K562 (cell line): Measurements from ENCODE around the gene MCFD2. TPM values are rescaled to one million over a fixed set of nuclear protein-coding genes. Genes with fewer than 3 reads are reported as not detected.

Experiments
- ARID2 ChIP-seq: fragments of 450-650 bp; IDR thresholded peaks from 2 replicates; pipeline ENCODE4 v1.6.1; 2017; ENCODE audit warnings: antibody characterized with exemption, mild to moderate bottlenecking
- C11orf30 ChIP-seq: fragments of 450-650 bp; IDR thresholded peaks from 2 replicates; pipeline ENCODE4 v1.6.1; 2016; ENCODE audit warnings: low read depth, mild to moderate bottlenecking
- CTBP1 ChIP-seq: fragments of 450-650 bp; IDR thresholded peaks from 2 replicates; pipeline ENCODE4 v1.6.1; 2016; ENCODE audit warnings: borderline replicate concordance
- HINFP ChIP-seq: fragments of 450-650 bp; conservative IDR thresholded peaks from 2 replicates; pipeline ENCODE4 v1.6.1; 2016; ENCODE audit warnings: missing genetic modification characterization, low read depth, mild to moderate bottlenecking, control low read depth, missing compliant biosample characterization
- ID3 ChIP-seq, 2 experiments: fragments of 250-450 bp in 1 of 2; fragments of 450-650 bp in 1 of 2; sonication (Bioruptor Pico) in 1 of 2; IDR thresholded peaks; 2 replicates each; pipeline versions ENCODE4 v1.6.1 to v1.8.0; 2016 to 2021; ENCODE audit warnings: mild to moderate bottlenecking in 2 of 2, moderate library complexity in 2 of 2, missing compliant biosample characterization in 1 of 2, missing genetic modification characterization in 1 of 2
- MAZ ChIP-seq, 2 experiments: fragments of 450-650 bp in 1 of 2; sonication (generic) in 1 of 2; formaldehyde crosslinking; IDR thresholded peaks in 1 of 2; conservative IDR thresholded peaks in 1 of 2; 2 replicates each; pipeline versions ENCODE4 v1.4.0 to v1.5.0; 2020; ENCODE audit warnings: mild to moderate bottlenecking in 1 of 2, missing genetic modification reagents in 1 of 2
- MLLT1 ChIP-seq, 2 experiments: fragments of 450-650 bp; IDR thresholded peaks; 2 replicates each; pipeline ENCODE4 v1.6.1; 2016
- PBX2 ChIP-seq, 2 experiments: IDR thresholded peaks in 1 of 2; conservative IDR thresholded peaks in 1 of 2; 2 replicates each; pipeline ENCODE4 v1.6.1; 2016; ENCODE audit warnings: low read depth in 2 of 2, mild to moderate bottlenecking in 1 of 2, missing compliant biosample characterization in 1 of 2, missing genetic modification characterization in 1 of 2, moderate library complexity in 1 of 2
- PRMT5 ChIP-seq: sonication (generic); formaldehyde crosslinking; IDR thresholded peaks from 2 replicates; pipeline ENCODE4 v1.5.0; 2020; ENCODE audit warnings: missing genetic modification reagents
- SMAD4 ChIP-seq: fragments of 250-450 bp; sonication (Bioruptor Pico); conservative IDR thresholded peaks from 2 replicates; pipeline ENCODE4 v1.8.0; 2021; ENCODE audit warnings: inconsistent platforms, mild to moderate bottlenecking, moderate library complexity
- ZC3H11A ChIP-seq: IDR thresholded peaks from 2 replicates; pipeline ENCODE4 v1.6.1; 2012; ENCODE audit warnings: low read depth, low read length, improper control_type of control experiment
- ZNF197 ChIP-seq: fragments of 200-800 bp; sonication (Bioruptor generic); IDR thresholded peaks from 2 replicates; pipeline ENCODE4 v1.6.1; 2016; ENCODE audit warnings: low read depth, missing genetic modification characterization, missing compliant biosample characterization
- polyA plus RNA-seq, 8 experiments: library from polyadenylated mRNA; depleted of rRNA in 4 of 8; stranded (reverse) in 5 of 8; unstranded in 3 of 8; fragments of >200 nt; fragmentation: Nextera tagmentation in 2 of 8; fragmentation: Illumina TruSeq in 1 of 8; extraction: Ambion mirVana in 2 of 8; extraction: Trizol in 1 of 8; gene quantifications; 2 replicates each; pipeline versions ENCODE4 v1.2.1 to v1.2.3, GENCODE V29; 2011 to 2014; ENCODE audit warnings: inconsistent platforms in 1 of 8, missing spikeins in 1 of 8
- total RNA-seq, 7 experiments: library from RNA; depleted of rRNA in 6 of 7; stranded (reverse); fragments of >200 nt in 6 of 7; fragmentation: Illumina TruSeq in 2 of 7; extraction: Trizol in 2 of 7; gene quantifications; 2 replicates each; pipeline versions ENCODE4 v1.2.1 to v1.2.3, GENCODE V29; 2011 to 2021; ENCODE audit warnings: low replicate concordance in 1 of 7
- TF ChIP-seq, protein P1 (sequence below): fragments of 250-450 bp; sonication (Bioruptor Pico); IDR thresholded peaks from 2 replicates; pipeline ENCODE4 v1.5.0; 2021; ENCODE audit warnings: mild to moderate bottlenecking, borderline replicate concordance
- TF ChIP-seq, protein P2 (sequence below): sonication (generic); formaldehyde crosslinking; IDR thresholded peaks from 2 replicates; pipeline ENCODE4 v1.4.0; 2020; ENCODE audit warnings: mild to moderate bottlenecking, missing genetic modification reagents

MCFD2 gene
- total and polyA plus RNA-seq, 9 of the 15 experiments (the other 6 are each of a cell fraction or from before 2014, with no cell fraction given): 78.6 to 237 (median 123) TPM

- TF ChIP-seq ID3 (CRISPR knock-in tag; IDR thresholded peaks at IDR 0.05): no peak
- no peak for TF ChIP-seq ID3 (tag; IDR thresholded peaks at IDR 0.05)
- TF ChIP-seq MLLT1 (IDR thresholded peaks at IDR 0.05): no peak
- TF ChIP-seq, protein P1, sequence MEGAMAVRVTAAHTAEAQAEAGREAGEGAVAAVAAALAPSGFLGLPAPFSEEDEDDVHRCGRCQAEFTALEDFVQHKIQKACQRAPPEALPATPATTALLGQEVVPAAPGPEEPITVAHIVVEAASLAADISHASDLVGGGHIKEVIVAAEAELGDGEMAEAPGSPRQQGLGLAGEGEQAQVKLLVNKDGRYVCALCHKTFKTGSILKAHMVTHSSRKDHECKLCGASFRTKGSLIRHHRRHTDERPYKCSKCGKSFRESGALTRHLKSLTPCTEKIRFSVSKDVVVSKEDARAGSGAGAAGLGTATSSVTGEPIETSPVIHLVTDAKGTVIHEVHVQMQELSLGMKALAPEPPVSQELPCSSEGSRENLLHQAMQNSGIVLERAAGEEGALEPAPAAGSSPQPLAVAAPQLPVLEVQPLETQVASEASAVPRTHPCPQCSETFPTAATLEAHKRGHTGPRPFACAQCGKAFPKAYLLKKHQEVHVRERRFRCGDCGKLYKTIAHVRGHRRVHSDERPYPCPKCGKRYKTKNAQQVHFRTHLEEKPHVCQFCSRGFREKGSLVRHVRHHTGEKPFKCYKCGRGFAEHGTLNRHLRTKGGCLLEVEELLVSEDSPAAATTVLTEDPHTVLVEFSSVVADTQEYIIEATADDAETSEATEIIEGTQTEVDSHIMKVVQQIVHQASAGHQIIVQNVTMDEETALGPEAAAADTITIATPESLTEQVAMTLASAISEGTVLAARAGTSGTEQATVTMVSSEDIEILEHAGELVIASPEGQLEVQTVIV (CRISPR knock-in tag): no peak
- TF ChIP-seq, protein P2, sequence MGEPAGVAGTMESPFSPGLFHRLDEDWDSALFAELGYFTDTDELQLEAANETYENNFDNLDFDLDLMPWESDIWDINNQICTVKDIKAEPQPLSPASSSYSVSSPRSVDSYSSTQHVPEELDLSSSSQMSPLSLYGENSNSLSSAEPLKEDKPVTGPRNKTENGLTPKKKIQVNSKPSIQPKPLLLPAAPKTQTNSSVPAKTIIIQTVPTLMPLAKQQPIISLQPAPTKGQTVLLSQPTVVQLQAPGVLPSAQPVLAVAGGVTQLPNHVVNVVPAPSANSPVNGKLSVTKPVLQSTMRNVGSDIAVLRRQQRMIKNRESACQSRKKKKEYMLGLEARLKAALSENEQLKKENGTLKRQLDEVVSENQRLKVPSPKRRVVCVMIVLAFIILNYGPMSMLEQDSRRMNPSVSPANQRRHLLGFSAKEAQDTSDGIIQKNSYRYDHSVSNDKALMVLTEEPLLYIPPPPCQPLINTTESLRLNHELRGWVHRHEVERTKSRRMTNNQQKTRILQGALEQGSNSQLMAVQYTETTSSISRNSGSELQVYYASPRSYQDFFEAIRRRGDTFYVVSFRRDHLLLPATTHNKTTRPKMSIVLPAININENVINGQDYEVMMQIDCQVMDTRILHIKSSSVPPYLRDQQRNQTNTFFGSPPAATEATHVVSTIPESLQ: no peak
- peak; percentile 72 to 82 for TF ChIP-seq MAZ (CRISPR knock-in tag; conservative IDR thresholded peaks at IDR 0.05 in 1 of 2, IDR thresholded peaks at IDR 0.05 in 1 of 2)
- peak; percentile 64 for TF ChIP-seq C11orf30
- no peak for TF ChIP-seq PRMT5 (CRISPR knock-in tag)
- no peak for TF ChIP-seq HINFP (tag)
- no peak; the same call in 1 of the 2 replicates for TF ChIP-seq CTBP1
- 0 out of 2 replicates have a peak, but pooled peaks have one; percentile 29 for TF ChIP-seq SMAD4
- no peak for TF ChIP-seq PBX2 (CRISPR knock-in tag; IDR thresholded peaks at IDR 0.05; ENCODE audit: low read depth)
- no peak for TF ChIP-seq PBX2 (tag; conservative IDR thresholded peaks at IDR 0.05; ENCODE audit: low read depth)
- no peak for TF ChIP-seq ZNF197 (CRISPR knock-in tag)
- TF ChIP-seq ZC3H11A: no peak
- no peak for TF ChIP-seq ARID2
Observed at GRCh38 chr2:46915811-46916630, 415 bp upstream of the MCFD2 start (continued).
